Activated naive CD8-positive, alpha-beta T cell treated with anti-CD3 and anti-CD28 coated beads, Interleukin-2, amount 50 U/mL, for 16 hours (primary cell): ENCODE data around the gene SLC5A5.
"Not testable (repeated sequence)": the region's sequence is repeated elsewhere in the genome, so short reads cannot be mapped to it uniquely, and the experiment has no call there.

Source experiments
- DNase-seq: peaks from one replicate; pipeline ENCODE4 v3.0.0-alpha.2; 2020; ENCODE audit warnings: low read depth, low spot score

SLC5A5 gene

GRCh38 chr19:17919122-17919521 lies 47.4 kb downstream of the SLC5A5 start:
- DNase-seq: not testable (repeated sequence)

GRCh38 chr19:17920527-17920926 lies 48.8 kb downstream of the SLC5A5 start:
- no peak for DNase-seq

- no peak for DNase-seq
Observed at GRCh38 chr19:17922138-17922537, 50.4 kb downstream of the SLC5A5 start.

GRCh38 chr19:17926044-17926443 lies 54.3 kb downstream of the SLC5A5 start:
- DNase-seq: no peak

GRCh38 chr19:17929056-17929455 lies 57.3 kb downstream of the SLC5A5 start:
- DNase-seq: no peak

GRCh38 chr19:17931532-17932191 lies 59.9 kb downstream of the SLC5A5 start:
- DNase-seq: no peak

- DNase-seq: peak; percentile 77
Observed at GRCh38 chr19:17932485-17933338, 61.0 kb downstream of the SLC5A5 start, which contains the start of gene CCDC124. Gene CCDC124, plus strand, starts transcription at chr19:17933015. Its CDS starts 3,406 bp downstream, at chr19:17936421.

- DNase-seq: no peak
Observed at GRCh38 chr19:17933414-17934129, 61.8 kb downstream of the SLC5A5 start.

- DNase-seq: no peak
Observed at GRCh38 chr19:17936379-17936778, 64.6 kb downstream of the SLC5A5 start.

- no peak for DNase-seq
Observed at GRCh38 chr19:17937371-17937900, 65.7 kb downstream of the SLC5A5 start.

- DNase-seq: peak; percentile 60
Observed at GRCh38 chr19:17938092-17938845, 66.5 kb downstream of the SLC5A5 start.

GRCh38 chr19:17942181-17942580 lies 70.4 kb downstream of the SLC5A5 start:
- DNase-seq: no peak

GRCh38 chr19:17942582-17943273 lies 71.0 kb downstream of the SLC5A5 start:
- DNase-seq: no peak

GRCh38 chr19:17943274-17944221 lies 71.8 kb downstream of the SLC5A5 start:
- no peak for DNase-seq

- DNase-seq: no peak
Observed at GRCh38 chr19:17944301-17944700, 72.6 kb downstream of the SLC5A5 start.
